Endodermal cell (in vitro differentiated cells): Measurements from ENCODE around the gene CPM. TPM values are rescaled to one million over a fixed set of nuclear protein-coding genes. Genes with fewer than 3 reads are reported as not detected.

Source experiments
- DNase-seq: peaks from one replicate; pipeline ENCODE4 v3.0.0-alpha.2; 2017
- H3K27ac ChIP-seq: 2 replicates; pipeline ENCODE4 v1.5.1; 2013; ENCODE audit warnings: mild to moderate bottlenecking, low read depth, low read length, moderate library complexity
- H3K27me3 ChIP-seq: 2 replicates; pipeline ENCODE4 v1.6.1; 2013; ENCODE audit warnings: mild to moderate bottlenecking, low read length, moderate library complexity; ENCODE audit not compliant: insufficient read depth, control insufficient read depth, poor library complexity, severe bottlenecking
- H3K36me3 ChIP-seq: 2 replicates; pipeline ENCODE4 v1.7.0; 2013; ENCODE audit warnings: mild to moderate bottlenecking, low read length, moderate library complexity; ENCODE audit not compliant: control insufficient read depth, insufficient read depth
- H3K4me1 ChIP-seq: one replicate; pipeline ENCODE4 v1.7.0; 2013; ENCODE audit warnings: low read length; ENCODE audit not compliant: control insufficient read depth, insufficient read depth
- H3K4me3 ChIP-seq: 2 replicates; pipeline ENCODE4 v1.5.1; 2013; ENCODE audit warnings: mild to moderate bottlenecking, low read length, moderate library complexity
- H3K9ac ChIP-seq: 2 replicates; pipeline ENCODE4 v1.6.1; 2013; ENCODE audit warnings: mild to moderate bottlenecking, low read length, moderate library complexity; ENCODE audit not compliant: poor library complexity, severe bottlenecking; ENCODE audit errors: extremely low read depth
- H3K9me3 ChIP-seq: 2 replicates; pipeline ENCODE4 v1.6.1; 2013; ENCODE audit warnings: mild to moderate bottlenecking, low read length, moderate library complexity; ENCODE audit not compliant: control insufficient read depth
- H3K27ac Mint-ChIP-seq: 2 replicates; pipeline ENCODE4 v1.8.0; 2020; ENCODE audit warnings: mixed read lengths
- H3K27me3 Mint-ChIP-seq: 2 replicates; pipeline ENCODE4 v1.8.0; 2021; ENCODE audit warnings: mild to moderate bottlenecking, mixed read lengths; ENCODE audit not compliant: insufficient read depth
- H3K36me3 Mint-ChIP-seq: 2 replicates; pipeline ENCODE4 v1.8.0; 2020; ENCODE audit warnings: low read depth, mixed read lengths
- H3K4me1 Mint-ChIP-seq: 2 replicates; pipeline ENCODE4 v1.8.0; 2020; ENCODE audit warnings: mixed read lengths
- H3K4me3 Mint-ChIP-seq: 2 replicates; pipeline ENCODE4 v1.8.0; 2020; ENCODE audit warnings: mild to moderate bottlenecking, moderate library complexity, mixed read lengths
- H3K9me3 Mint-ChIP-seq: 2 replicates; pipeline ENCODE4 v1.8.0; 2020; ENCODE audit warnings: mild to moderate bottlenecking, mixed read lengths
- CTCF ChIP-seq: fragments of 200-600 bp; sonication (generic); conservative IDR thresholded peaks from 2 replicates; pipeline ENCODE4 v1.5.0; 2021; ENCODE audit warnings: antibody characterized with exemption, mild to moderate bottlenecking
- WGBS, 2 experiments: methylation state at CpG; one replicate each; pipeline versions ENCODE4 v1.1.5 to v1.1.7; 2013; ENCODE audit warnings: missing lambda C conversion rate in 2 of 2, mixed read lengths in 1 of 2; ENCODE audit not compliant: insufficient coverage in 1 of 2, insufficient read length in 1 of 2; 5-methylcytosine and 5-hydroxymethylcytosine counted together
- total RNA-seq, 2 donors: library from RNA; stranded (reverse); fragmentation: NEBNext Ultra II Directional in 1 of 2; extraction: Animal tissue kit (Norgen Biotek cat#: 25700) in 1 of 2; gene quantifications; 2 replicates in 1 of 2; 3 replicates in 1 of 2; pipeline ENCODE4 v1.2.1, GENCODE V29; 2021

CPM gene
- total RNA-seq, 2 donors from 2014 or later: 0.80 to 0.86 TPM

- H3K4me1 Mint-ChIP-seq: peaks cover 7% of the 10 kb centered on the region
- H3K9me3 ChIP-seq: no peaks in the 10 kb centered on the region
- no peaks in the 10 kb centered on the region for H3K4me1 ChIP-seq
- no peak overlapping the region for H3K27ac Mint-ChIP-seq
- no peak overlapping the region for H3K27ac ChIP-seq
- 84 to 100% methylated on average over 1 to 2 of the region's 2 CpGs for WGBS, 2 experiments
- DNase-seq: no peak
- no peak overlapping the region for H3K9ac ChIP-seq
- no peak for TF ChIP-seq CTCF
- no peaks in the 10 kb centered on the region for H3K9me3 Mint-ChIP-seq
- H3K36me3 Mint-ChIP-seq: peaks cover 59% of the 10 kb centered on the region
- H3K4me3 ChIP-seq: no peak overlapping the region
- no peak overlapping the region for H3K4me3 Mint-ChIP-seq
- H3K27me3 ChIP-seq: no peaks in the 10 kb centered on the region
- H3K36me3 ChIP-seq: peaks cover 94% of the 10 kb centered on the region
- H3K27me3 Mint-ChIP-seq: no peaks in the 10 kb centered on the region
Measured at GRCh38 chr12:68839183-68840147, 93.5 kb downstream of the CPM start.

DNA sequence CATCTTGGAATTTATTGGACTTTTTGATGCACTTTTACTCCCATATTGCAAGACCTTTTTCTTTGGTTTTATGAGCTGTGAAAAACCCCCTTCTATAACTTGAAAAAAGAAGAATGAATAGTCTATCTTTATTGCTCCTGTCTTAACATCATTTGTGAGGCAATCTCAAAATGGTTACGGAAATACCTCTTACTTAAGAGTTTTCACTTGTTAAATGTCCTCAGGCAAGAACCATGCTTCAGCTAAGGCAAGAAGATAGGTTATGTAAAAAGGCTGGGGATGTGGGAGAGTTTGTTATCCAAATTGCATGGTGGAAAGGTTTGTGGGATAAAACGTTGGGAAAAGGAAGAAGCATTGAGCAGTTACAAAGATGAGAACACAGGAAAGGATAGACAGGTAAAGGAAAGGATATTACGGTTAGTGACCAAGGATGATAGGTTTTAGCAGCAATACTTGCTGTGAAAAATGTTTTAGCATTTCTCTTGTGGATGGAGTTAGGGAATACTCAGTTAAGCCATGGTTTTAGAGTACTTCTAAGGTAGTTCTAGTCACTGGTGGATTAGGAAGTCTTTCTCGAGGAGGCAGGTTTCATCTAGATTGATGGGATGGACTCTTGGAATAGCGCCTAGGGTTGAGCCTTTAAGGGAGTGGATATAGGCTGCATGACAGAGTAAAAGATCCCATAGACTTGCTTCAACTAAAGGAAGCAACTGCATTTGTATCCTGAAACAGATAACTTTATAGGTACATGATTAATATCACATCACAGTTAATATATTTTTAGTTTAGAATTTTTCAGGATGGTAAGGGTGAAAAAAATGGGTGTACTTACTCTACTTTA, 94.7 kb downstream of the CPM start:
- no peak for DNase-seq
- Mint-ChIP-seq H3K4me3 (no peak overlapping the region), H3K27ac (no peak overlapping the region), H3K4me1 (peaks cover 7% of the 10 kb centered on the region), H3K9me3 (no peaks in the 10 kb centered on the region), H3K36me3 (peaks cover 65% of the 10 kb centered on the region), H3K27me3 (no peaks in the 10 kb centered on the region)
- Histone ChIP-seq H3K27ac (no peak overlapping the region), H3K27me3 (no peaks in the 10 kb centered on the region), H3K9ac (no peak overlapping the region), H3K4me1 (no peaks in the 10 kb centered on the region), H3K4me3 (no peak overlapping the region), H3K36me3 (peaks cover 94% of the 10 kb centered on the region), H3K9me3 (no peaks in the 10 kb centered on the region)
- 97 to 100% methylated on average over 2 to 5 of the region's 5 CpGs for WGBS, 2 experiments
- no peak for TF ChIP-seq CTCF

GRCh38 chr12:68837215-68837614, 95.8 kb downstream of the CPM start:
- H3K9ac ChIP-seq: no peak overlapping the region
- Mint-ChIP-seq H3K9me3 (no peaks in the 10 kb centered on the region), H3K4me3 (no peak overlapping the region), H3K27ac (no peak overlapping the region), H3K27me3 (no peaks in the 10 kb centered on the region), H3K4me1 (peaks cover 7% of the 10 kb centered on the region), H3K36me3 (peaks cover 61% of the 10 kb centered on the region)
- H3K9me3 ChIP-seq: no peaks in the 10 kb centered on the region
- H3K4me3 ChIP-seq: no peak overlapping the region
- no peak for DNase-seq
- no peaks in the 10 kb centered on the region for H3K4me1 ChIP-seq
- no peak overlapping the region for H3K27ac ChIP-seq
- TF ChIP-seq CTCF: no peak
- H3K36me3 ChIP-seq: peaks cover 89% of the 10 kb centered on the region
- H3K27me3 ChIP-seq: no peaks in the 10 kb centered on the region
- WGBS, 2 experiments: 100% methylated on average over 1 of the region's 1 CpG
